Panc1 (cell line): ENCODE results near the gene CEND1. TPM values are rescaled to one million over a fixed set of nuclear protein-coding genes. Genes with fewer than 3 reads are reported as not detected.

Source experiments
- ATAC-seq: fragments of 200-7000 bp; cut with Tn5 transposase; 2 replicates; pipeline ENCODE4 v1.9.1; 2020; ENCODE audit warnings: mild to moderate bottlenecking, moderate library complexity
- BruUV-seq: library from RNA; stranded (reverse); fragments of 400-500 nt; replicated peaks from 2 replicates; lab custom pipeline; 2021; lab: Mats Ljungman, UMichigan
- CTCF ChIA-PET: fragments of 300-600 bp; sonication (Branson Sonifier 250); formaldehyde crosslinking; loops from one replicate; lab custom pipeline; 2022; ENCODE audit warnings: antibody characterized with exemption; lab: Charles Lee
- POLR2A ChIA-PET: fragments of 300-600 bp; sonication (Branson Sonifier 250); formaldehyde crosslinking; loops from one replicate; lab custom pipeline; 2022; ENCODE audit warnings: antibody characterized with exemption; lab: Charles Lee
- DNase-seq: peaks from one replicate; pipeline ENCODE4 v3.0.0-alpha.2; 2010; ENCODE audit warnings: low read depth, low spot score
- H3K27ac ChIP-seq: 2 replicates; pipeline ENCODE4 v1.5.1; 2011; ENCODE audit warnings: mild to moderate bottlenecking, low read length, inconsistent platforms
- H3K27me3 ChIP-seq: fragments of 200-500 bp; sonication (Bioruptor generic); 2 replicates; pipeline ENCODE4 v1.6.0; 2014; ENCODE audit warnings: low read length, inconsistent platforms; ENCODE audit not compliant: control insufficient read depth, insufficient read depth
- H3K36me3 ChIP-seq: fragments of 200-500 bp; sonication (Bioruptor generic); 2 replicates; pipeline ENCODE4 v1.5.1; 2014; ENCODE audit warnings: inconsistent platforms, mild to moderate bottlenecking, low read length, moderate library complexity; ENCODE audit not compliant: control insufficient read depth, insufficient read depth
- H3K4me1 ChIP-seq: 2 replicates; pipeline ENCODE4 v1.5.1; 2011; ENCODE audit warnings: inconsistent platforms, mild to moderate bottlenecking, low read length, moderate library complexity; ENCODE audit not compliant: control insufficient read depth, insufficient read depth
- H3K4me3 ChIP-seq, 2 experiments: 2 replicates each; pipeline ENCODE4 v1.5.1; 2011 to 2012; ENCODE audit warnings: low read depth in 2 of 2, low read length in 2 of 2, mild to moderate bottlenecking in 2 of 2, inconsistent platforms in 1 of 2, moderate library complexity in 1 of 2
- H3K9me3 ChIP-seq: fragments of 200-500 bp; sonication (Bioruptor generic); 2 replicates; pipeline ENCODE4 v1.5.1; 2014; ENCODE audit warnings: low read depth, mild to moderate bottlenecking, inconsistent platforms, low read length, moderate library complexity; ENCODE audit not compliant: control insufficient read depth, insufficient read depth
- POLR2AphosphoS5 ChIP-seq: IDR thresholded peaks from 2 replicates; pipeline ENCODE4 v1.6.1; 2012; ENCODE audit warnings: mild to moderate bottlenecking, low read depth, low read length, moderate library complexity
- SIN3A ChIP-seq: IDR thresholded peaks from 2 replicates; pipeline ENCODE4 v1.6.1; 2012; ENCODE audit warnings: low read depth, mild to moderate bottlenecking, low read length, moderate library complexity, borderline replicate concordance; ENCODE audit not compliant: insufficient read depth
- TCF7L2 ChIP-seq: IDR thresholded peaks from 2 replicates; pipeline ENCODE4 v1.6.1; 2011; ENCODE audit warnings: mild to moderate bottlenecking, low read depth, low read length, inconsistent platforms
- in situ Hi-C: cut with HindIII; loops from 2 replicates; pipeline ENCODE4 v1.10.0; 2016; ENCODE audit warnings: low sequenced_read_pairs, low pct_unique_long_range_greater_than_20kb
- intact Hi-C: fragments of 100-400 bp; cut with micrococcal nuclease; formaldehyde crosslinking; loops from one replicate; pipeline ENCODE4 v1.10.0; 2022; ENCODE audit not compliant: unreplicated experiment
- total RNA-seq: library from RNA; stranded (reverse); gene quantifications from one replicate; pipeline ENCODE4 v1.2.1, GENCODE V29; 2021; ENCODE audit not compliant: unreplicated experiment
- TF ChIP-seq, protein P1 (sequence below): fragments of 450-650 bp; IDR thresholded peaks from 2 replicates; pipeline ENCODE4 v1.5.1; 2017; ENCODE audit warnings: mild to moderate bottlenecking
- TF ChIP-seq, protein P2 (sequence below), 2 experiments: IDR thresholded peaks; 2 replicates each; pipeline ENCODE4 v1.6.1; 2011 to 2012; ENCODE audit warnings: low read depth in 2 of 2, control low read depth in 1 of 2, low read length in 1 of 2, mild to moderate bottlenecking in 1 of 2, moderate library complexity in 1 of 2; ENCODE audit not compliant: insufficient read depth in 1 of 2

Gene CEND1
- total RNA-seq, 1 experiment from 2014 or later: 15.9 TPM

DNA sequence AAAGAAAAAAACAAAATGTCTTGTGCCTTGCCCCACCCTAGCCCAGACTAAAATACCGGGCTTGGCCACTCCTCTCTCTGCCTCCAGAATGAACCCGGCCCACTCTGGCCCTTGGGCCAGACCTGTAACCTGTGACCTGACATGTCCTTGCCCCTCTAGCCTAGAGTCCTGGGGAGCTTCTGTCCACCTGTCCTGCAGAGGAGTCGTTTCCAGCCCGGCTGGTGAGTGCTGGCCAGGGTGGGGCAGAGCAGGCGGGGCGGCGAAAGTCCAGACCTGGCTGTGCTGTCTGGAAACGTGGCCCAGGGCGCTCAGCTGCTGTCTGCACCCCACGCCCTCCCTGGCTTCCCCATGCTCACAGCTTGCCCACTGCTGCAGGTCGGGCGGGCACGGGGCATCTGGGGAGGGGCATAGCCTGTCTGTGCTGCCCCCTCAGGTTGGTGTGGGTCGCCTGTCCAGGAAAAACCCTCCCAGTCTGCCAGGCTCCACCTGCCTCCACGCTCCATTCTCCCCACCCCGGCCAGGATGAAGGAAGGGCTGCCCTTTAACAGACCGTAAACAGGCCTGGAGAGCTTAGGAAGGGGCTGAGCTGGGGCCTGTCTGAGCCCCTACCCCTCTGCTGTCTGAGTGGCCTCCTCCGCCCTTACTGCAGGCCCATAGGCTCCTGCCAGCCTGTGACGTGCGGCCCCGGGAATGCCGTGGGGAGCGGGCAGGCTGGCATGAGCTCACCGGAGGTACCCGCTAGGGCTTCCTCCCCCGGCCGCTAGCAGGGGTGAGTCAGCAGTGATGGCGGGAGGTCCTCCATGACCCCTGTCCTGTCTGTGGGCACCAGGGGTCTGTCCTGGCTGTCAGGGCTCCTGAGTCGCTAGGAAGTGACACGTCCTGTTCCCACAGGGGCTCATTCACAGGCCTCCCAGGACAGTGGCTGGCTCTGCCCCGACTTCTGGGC is 44.8 kb upstream of the CEND1 start:
- POLR2A ChIA-PET: interaction anchor here (0.6 kb wide), 1 partner anchor 138 kb away, joined by 8 read pairs; no protein-coding TSS in a partner anchor
- Histone ChIP-seq H3K4me3 (peak overlapping the region; percentile 78 to 89), H3K9me3 (no peaks in the 10 kb centered on the region), H3K4me1 (peaks cover 58% of the 10 kb centered on the region), H3K27me3 (no peaks in the 10 kb centered on the region), H3K27ac (peak overlapping the region; percentile 93), H3K36me3 (peaks cover 5% of the 10 kb centered on the region; the same call in 1 of the 2 replicates)
- TF ChIP-seq TCF7L2 (0 out of 2 replicates have a peak, but pooled peaks have one; percentile 38), POLR2AphosphoS5 (peak; percentile 72), SIN3A (peak; percentile 94; the same call in 1 of the 2 replicates)
- TF ChIP-seq, protein P1, sequence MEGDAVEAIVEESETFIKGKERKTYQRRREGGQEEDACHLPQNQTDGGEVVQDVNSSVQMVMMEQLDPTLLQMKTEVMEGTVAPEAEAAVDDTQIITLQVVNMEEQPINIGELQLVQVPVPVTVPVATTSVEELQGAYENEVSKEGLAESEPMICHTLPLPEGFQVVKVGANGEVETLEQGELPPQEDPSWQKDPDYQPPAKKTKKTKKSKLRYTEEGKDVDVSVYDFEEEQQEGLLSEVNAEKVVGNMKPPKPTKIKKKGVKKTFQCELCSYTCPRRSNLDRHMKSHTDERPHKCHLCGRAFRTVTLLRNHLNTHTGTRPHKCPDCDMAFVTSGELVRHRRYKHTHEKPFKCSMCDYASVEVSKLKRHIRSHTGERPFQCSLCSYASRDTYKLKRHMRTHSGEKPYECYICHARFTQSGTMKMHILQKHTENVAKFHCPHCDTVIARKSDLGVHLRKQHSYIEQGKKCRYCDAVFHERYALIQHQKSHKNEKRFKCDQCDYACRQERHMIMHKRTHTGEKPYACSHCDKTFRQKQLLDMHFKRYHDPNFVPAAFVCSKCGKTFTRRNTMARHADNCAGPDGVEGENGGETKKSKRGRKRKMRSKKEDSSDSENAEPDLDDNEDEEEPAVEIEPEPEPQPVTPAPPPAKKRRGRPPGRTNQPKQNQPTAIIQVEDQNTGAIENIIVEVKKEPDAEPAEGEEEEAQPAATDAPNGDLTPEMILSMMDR: no peak
- TF ChIP-seq, protein P2, sequence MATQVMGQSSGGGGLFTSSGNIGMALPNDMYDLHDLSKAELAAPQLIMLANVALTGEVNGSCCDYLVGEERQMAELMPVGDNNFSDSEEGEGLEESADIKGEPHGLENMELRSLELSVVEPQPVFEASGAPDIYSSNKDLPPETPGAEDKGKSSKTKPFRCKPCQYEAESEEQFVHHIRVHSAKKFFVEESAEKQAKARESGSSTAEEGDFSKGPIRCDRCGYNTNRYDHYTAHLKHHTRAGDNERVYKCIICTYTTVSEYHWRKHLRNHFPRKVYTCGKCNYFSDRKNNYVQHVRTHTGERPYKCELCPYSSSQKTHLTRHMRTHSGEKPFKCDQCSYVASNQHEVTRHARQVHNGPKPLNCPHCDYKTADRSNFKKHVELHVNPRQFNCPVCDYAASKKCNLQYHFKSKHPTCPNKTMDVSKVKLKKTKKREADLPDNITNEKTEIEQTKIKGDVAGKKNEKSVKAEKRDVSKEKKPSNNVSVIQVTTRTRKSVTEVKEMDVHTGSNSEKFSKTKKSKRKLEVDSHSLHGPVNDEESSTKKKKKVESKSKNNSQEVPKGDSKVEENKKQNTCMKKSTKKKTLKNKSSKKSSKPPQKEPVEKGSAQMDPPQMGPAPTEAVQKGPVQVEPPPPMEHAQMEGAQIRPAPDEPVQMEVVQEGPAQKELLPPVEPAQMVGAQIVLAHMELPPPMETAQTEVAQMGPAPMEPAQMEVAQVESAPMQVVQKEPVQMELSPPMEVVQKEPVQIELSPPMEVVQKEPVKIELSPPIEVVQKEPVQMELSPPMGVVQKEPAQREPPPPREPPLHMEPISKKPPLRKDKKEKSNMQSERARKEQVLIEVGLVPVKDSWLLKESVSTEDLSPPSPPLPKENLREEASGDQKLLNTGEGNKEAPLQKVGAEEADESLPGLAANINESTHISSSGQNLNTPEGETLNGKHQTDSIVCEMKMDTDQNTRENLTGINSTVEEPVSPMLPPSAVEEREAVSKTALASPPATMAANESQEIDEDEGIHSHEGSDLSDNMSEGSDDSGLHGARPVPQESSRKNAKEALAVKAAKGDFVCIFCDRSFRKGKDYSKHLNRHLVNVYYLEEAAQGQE (IDR thresholded peaks at IDR 0.05; ENCODE audit: insufficient read depth in 1 of 2, low read depth in 2 of 2, low read length in 1 of 2): no peak
- DNase-seq (no peak), ATAC-seq (peak; percentile 33)
- BruUV-seq: TSS peak; percentile 73
- in situ Hi-C loops (no loop called here), intact Hi-C loops (no loop called here)
- CTCF ChIA-PET: interaction anchor here (0.6 to 1.0 kb wide), 2 partner anchors 9 to 186 kb away, joined by 3 to 5 read pairs; no protein-coding TSS in a partner anchor

DNA sequence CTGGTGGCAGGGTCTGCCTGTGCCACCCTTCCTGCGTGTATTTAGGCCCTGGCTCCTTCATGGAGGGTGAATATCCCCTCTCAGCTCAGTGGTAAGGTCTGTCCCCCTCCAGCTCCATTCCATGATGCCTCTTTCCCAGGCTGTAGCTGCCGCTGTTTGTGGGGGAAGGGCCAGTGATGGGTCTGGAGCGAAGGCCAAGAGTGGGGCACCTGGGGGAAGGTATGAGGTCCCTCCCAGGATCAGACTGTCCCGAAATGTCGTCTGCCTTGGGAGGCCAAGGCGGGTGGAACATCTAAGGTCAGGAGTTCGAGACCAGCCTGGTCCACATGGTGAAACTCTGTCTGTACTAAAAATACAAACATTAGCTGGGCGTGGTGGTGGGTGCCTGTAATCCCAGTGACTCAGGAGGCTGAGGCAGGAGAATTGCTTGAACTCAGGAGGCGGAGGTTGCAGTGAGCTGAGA is 44.0 kb upstream of the CEND1 start:
- no TSS peak for BruUV-seq
- CTCF ChIA-PET: no interaction called here
- intact Hi-C loops: no loop called here
- in situ Hi-C loops: no loop called here
- no peak for DNase-seq
- TF ChIP-seq SIN3A (no peak), TCF7L2 (no peak), POLR2AphosphoS5 (no peak)
- TF ChIP-seq, protein P1: no peak
- TF ChIP-seq, protein P2 (IDR thresholded peaks at IDR 0.05; ENCODE audit: insufficient read depth in 1 of 2, low read depth in 2 of 2, low read length in 1 of 2): no peak
- Histone ChIP-seq H3K36me3 (peaks cover 5% of the 10 kb centered on the region; the same call in 1 of the 2 replicates), H3K4me3 (peak overlapping the region; percentile 78 to 89), H3K27ac (peak overlapping the region; percentile 93), H3K9me3 (no peaks in the 10 kb centered on the region), H3K4me1 (peaks cover 58% of the 10 kb centered on the region), H3K27me3 (no peaks in the 10 kb centered on the region)
- POLR2A ChIA-PET: interaction anchor here (0.5 to 0.6 kb wide), 2 partner anchors 137 to 165 kb away, joined by 3 to 8 read pairs; no protein-coding TSS in a partner anchor
- no peak for ATAC-seq
